Prostate gland (tissue), 1 donor: ENCODE results near the gene NTN1.

ENCODE experiments used
- POLR2A ChIP-seq: fragments of 450-650 bp; IDR thresholded peaks from one replicate; pipeline ENCODE4 v1.6.1; 2016; ENCODE audit warnings: antibody characterized with exemption, mild to moderate bottlenecking
- POLR2AphosphoS5 ChIP-seq: sonication (generic); formaldehyde crosslinking; IDR thresholded peaks from one replicate; pipeline ENCODE4 v1.6.1; 2017; ENCODE audit warnings: antibody characterized with exemption

- TF ChIP-seq POLR2AphosphoS5 (no peak), POLR2A (no peak)
These were observed 249.6 kb downstream of the NTN1 start for GRCh38 chr17:9270921-9271320.
